ENCODE measurements around the gene INTS11. TPM values are rescaled to one million over a fixed set of nuclear protein-coding genes. Genes with fewer than 3 reads are reported as not detected.

INTS11 gene
- total RNA-seq, 1 donor from 2014 or later: 28.2 TPM

- DNase-seq: no peak
Observed at GRCh38 chr1:1312450-1313314, 11.8 kb downstream of the INTS11 start.

- no peak for DNase-seq
Observed at GRCh38 chr1:1311107-1312104, 13.1 kb downstream of the INTS11 start.

- no peak for DNase-seq
Observed at GRCh38 chr1:1310476-1311053, 13.9 kb downstream of the INTS11 start.

- no peak for DNase-seq
Observed at GRCh38 chr1:1310109-1310385, 14.4 kb downstream of the INTS11 start.

- DNase-seq: no peak
Observed at GRCh38 chr1:1309251-1310108, 15.0 kb downstream of the INTS11 start.

GRCh38 chr1:1308756-1309250 lies 15.7 kb downstream of the INTS11 start:
- DNase-seq: no peak

- peak; percentile 87 for DNase-seq
Observed at GRCh38 chr1:1307923-1308755, 16.3 kb downstream of the INTS11 start, which contains the start of the genes ACAP3 and PUSL1. ACAP3 (minus strand) TSS chr1:1307930; CDS start chr1:1307815, 115 bp downstream. PUSL1 (plus strand) TSS chr1:1308597; CDS start chr1:1308644, 47 bp downstream.

GRCh38 chr1:1307261-1307922 lies 17.1 kb downstream of the INTS11 start:
- DNase-seq: peak; percentile 45

- no peak for DNase-seq
Observed at GRCh38 chr1:1306661-1307260, 17.7 kb downstream of the INTS11 start.

GRCh38 chr1:1306070-1306660 lies 18.3 kb downstream of the INTS11 start:
- DNase-seq: no peak

- DNase-seq: peak; percentile 16
Observed at GRCh38 chr1:1305300-1306069, 19.0 kb downstream of the INTS11 start.

- peak; percentile 91 for DNase-seq
Observed at GRCh38 chr1:1304331-1305299, 19.8 kb downstream of the INTS11 start.

GRCh38 chr1:1303736-1304135 lies 20.7 kb downstream of the INTS11 start:
- DNase-seq: no peak

- no peak for DNase-seq
Observed at GRCh38 chr1:1302951-1303509, 21.4 kb downstream of the INTS11 start.

GRCh38 chr1:1302006-1302430 lies 22.4 kb downstream of the INTS11 start:
- DNase-seq: no peak

GRCh38 chr1:1300352-1300739 lies 24.1 kb downstream of the INTS11 start:
- DNase-seq: no peak

Data from occipital lobe (tissue), 2 donors.